NCI-H345 treated with DMSO at 0.1 percent for 48 hours (cell line): ENCODE measurements around the gene ARID1B.

Source experiments
- DNase-seq: peaks from one replicate; lab custom pipeline; 2025; ENCODE audit not compliant: unreplicated experiment; lab: John Stamatoyannopoulos, UW

ARID1B gene

DNA sequence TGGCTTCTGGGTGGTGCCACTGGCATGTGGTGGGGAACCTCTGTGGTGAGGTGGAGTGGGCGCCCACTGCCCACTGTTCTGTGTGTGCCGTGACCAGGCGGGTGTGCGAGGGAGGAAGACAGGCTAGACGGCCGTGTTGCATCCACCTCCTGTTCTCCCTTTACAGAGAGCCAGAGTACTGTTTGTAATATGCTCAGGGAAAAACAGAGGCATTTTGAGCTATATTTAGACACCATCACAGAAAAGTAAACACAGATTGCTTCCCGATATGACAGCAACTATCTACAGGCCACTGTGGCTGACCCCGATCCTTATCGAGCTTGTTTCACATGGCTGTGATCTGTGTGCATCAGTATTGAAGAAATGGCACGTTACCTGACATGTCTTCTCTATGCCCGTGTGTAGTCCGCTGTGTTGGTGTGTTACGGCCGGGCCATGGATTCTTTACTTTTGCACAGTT, 45.6 kb downstream of the ARID1B start:
- DNase-seq: no peak

- no peak for DNase-seq
Measured at GRCh38 chr6:156824142-156824541, 47.0 kb downstream of the ARID1B start.

- no peak for DNase-seq
Measured at GRCh38 chr6:156825475-156825874, 48.3 kb downstream of the ARID1B start.

- no peak for DNase-seq
Measured at GRCh38 chr6:156826290-156826955, 49.2 kb downstream of the ARID1B start.

DNA sequence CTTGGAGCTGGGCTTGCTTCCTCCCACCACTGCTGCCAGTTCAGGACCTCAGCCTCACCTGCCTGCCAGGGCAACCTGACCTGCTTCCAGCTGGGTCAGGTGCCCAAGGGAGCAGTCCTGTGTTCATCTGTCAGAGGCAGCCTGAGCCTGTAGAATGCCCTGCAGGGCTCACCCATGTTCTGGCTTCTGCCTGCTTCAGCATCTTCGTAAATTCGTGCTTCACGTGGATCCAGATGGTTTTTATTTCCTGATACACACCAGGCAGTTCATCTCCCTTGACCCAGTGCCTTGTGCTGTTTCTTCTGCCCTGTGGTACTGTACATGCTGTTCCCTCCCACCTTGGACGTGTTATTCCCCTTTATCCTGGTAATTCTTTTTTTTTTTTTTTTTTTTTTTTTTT, 50.2 kb downstream of the ARID1B start:
- DNase-seq: no peak

DNA sequence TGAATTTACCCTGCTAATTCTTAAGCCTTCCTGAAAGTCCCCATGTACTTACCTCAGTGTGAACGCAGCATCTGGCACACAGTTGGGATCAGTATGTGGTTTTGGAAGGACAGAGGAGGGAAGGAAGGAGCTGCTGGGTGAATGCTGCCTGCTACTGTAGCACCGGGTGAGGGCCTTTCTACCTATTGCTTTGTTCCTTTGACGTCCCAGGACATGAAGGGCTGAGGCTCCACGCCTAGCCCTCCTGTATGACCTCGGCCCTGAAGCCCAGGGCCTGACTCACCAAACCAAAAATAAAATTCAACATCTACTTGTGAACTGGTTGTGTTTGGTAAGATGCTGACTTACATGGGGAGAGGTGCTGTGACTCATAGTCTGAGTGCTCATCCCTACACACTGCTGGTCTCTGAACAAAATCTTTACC, 51.1 kb downstream of the ARID1B start:
- DNase-seq: no peak

- no peak for DNase-seq
Measured at GRCh38 chr6:156830126-156830525, 52.9 kb downstream of the ARID1B start.

- no peak for DNase-seq
Measured at GRCh38 chr6:156832231-156832647, 55.1 kb downstream of the ARID1B start.

DNA sequence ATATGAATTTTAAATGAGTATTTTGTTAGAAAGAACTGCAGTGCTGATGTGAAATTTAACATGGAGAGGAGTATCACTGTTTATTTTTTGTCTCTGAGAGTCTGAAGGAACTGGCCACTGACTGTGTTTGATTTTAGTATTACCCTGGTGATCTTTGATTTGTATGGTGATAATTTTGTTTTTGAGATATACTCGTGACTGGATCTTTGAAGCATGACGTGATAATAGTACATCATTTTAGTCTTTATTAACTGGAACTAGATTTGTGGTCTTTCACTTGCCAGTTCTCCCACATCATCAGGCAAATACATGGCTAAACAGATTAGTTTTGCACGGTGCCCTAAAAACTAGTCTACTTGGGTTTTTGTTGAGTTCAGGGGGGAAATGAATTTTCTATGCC, 55.5 kb downstream of the ARID1B start:
- DNase-seq: no peak

DNA sequence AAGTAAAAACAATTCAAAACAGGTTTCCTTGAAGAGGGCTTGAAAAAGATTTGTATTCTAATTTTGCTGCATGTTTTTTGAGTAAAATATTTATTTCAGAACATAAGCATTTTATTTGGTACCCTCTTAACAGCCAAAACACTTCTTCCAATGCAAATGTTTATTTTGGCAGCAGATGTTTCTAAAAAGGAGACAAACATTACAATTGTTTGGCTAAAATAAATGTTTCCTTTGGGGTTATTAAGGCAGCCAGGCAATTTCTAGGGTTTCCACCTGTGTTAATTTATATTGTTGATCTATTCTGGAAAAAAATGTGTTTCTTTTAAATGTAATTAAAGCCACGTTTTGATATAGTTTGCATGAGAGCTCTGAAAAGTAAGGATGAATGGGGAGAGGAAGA, 56.6 kb downstream of the ARID1B start:
- DNase-seq: no peak

DNA sequence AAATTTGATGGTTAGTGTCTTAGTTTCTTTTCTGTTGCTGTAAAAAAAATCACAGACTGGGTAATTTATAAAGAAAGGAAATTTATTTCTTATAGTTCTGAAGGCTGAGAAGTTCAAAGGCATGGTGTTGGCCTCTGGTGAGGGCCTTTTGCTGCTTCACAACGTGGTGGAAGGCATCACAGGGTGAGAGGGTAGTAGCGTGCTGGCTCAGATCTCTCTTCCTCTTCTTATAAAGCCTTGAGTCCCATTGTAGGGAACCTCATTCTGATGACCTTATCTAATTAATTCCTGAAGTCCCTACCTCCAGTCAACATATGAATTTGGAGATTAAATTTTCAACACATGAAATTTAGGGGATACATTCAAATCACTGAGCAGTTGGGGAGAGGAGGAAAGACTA, 62.0 kb downstream of the ARID1B start:
- no peak for DNase-seq

- no peak for DNase-seq
Measured at GRCh38 chr6:156839591-156840001, 62.4 kb downstream of the ARID1B start.

- DNase-seq: no peak
Measured at GRCh38 chr6:156840136-156840535, 63.0 kb downstream of the ARID1B start.

GRCh38 chr6:156840606-156841005, 63.4 kb downstream of the ARID1B start:
- DNase-seq: no peak

DNA sequence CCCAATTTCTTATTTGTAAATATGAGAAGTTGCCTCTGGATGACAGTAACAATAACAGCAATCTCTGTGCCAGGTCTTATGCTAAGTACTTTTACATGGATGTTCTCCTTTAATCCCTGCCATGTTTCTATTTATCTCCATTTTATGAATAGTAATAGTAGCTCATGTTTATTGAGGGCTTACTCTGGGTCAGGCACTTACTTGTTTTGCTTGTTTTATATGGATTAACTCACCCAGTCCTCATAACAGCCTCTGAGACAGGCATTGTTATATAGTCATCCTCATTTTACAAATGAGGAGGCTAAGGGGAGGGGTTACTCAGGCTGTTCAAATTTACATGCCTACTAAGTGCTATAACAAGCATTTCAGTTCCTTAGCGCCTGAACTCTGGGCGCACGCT, 64.3 kb downstream of the ARID1B start:
- DNase-seq: no peak

DNA sequence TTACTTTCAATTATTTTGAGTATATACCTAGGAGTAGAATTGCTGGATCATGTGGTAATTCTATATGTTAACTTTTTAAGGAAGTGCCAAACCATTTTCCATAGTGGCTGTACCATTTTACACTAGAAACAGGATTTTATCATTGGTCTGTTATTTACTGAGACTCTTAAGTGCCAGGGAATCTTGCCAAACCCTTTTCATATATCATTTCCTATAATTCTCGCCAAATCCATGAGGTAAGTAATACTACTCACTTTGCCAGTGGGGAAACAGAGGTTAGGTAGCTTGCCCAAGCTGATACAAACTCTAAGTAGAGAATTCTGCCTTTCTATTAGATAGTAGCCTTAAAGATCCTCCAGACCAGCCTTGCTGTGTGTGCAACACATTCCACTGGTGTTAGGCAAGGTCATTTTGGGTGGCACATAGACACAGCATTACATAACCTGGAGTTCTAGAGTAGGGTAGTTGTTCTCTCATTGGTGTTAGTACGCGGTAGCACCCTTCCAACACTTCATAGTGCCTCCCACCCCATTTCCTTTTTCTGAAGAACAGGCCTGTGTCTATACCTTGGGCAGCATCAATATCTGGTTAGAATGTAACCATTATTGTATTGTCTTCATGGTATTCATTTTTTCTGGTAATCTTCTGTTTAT, 65.5 kb downstream of the ARID1B start:
- no peak for DNase-seq

- DNase-seq: no peak
Measured at GRCh38 chr6:156844089-156844488, 66.9 kb downstream of the ARID1B start.

DNA sequence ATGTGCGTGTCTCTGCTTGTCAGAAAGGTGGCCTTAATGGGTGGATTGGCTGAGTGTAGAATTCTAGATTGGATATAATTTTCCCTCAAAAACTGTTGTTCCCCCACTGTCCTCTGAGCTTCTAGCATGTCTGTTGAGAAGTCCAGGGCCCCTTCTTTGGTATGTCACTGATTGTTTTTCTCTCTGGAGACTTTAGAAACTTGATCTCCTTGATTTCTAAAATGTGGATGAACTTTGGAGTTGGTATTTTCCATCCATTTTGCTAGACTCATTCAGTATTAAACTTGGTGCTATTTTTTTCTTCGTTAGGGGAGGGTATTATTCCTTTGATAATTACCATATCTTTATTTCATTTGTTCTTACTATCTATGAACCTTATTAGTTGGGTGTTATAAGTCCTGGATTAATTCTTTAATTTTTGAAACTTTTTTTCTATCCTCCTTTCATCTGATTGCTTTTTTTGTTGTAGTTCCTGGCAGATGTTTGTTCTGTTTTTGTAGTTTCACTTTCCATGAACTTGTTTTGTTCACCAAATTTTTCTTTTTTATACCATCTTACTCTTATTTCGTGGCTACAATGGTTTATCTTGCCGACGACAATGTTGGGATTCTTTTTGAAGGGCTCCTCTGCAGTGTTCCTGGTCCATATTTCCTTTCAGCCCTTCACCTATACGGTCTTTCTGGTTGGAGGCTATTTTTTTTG, 68.4 kb downstream of the ARID1B start:
- DNase-seq: no peak

GRCh38 chr6:156846845-156847599, 69.8 kb downstream of the ARID1B start:
- no peak for DNase-seq

DNA sequence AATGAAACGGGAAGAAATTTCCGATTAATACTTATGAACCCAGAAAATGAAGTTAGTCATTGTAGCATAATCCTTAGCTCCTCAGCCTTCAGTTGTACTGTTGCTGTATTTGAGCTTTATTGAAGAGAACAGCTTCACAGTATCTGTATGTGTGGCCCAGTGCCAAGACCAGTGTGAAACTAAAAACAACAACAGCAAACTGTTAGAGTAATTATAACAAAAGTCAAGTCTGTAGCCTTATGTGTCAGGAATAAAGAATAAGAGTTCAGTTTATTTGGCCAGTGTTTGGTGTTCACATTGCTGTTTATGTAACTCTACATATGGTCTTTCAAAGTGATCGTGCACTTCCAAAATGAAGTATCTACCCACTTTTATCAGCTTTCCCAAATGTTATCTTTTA, 70.9 kb downstream of the ARID1B start:
- no peak for DNase-seq

DNA sequence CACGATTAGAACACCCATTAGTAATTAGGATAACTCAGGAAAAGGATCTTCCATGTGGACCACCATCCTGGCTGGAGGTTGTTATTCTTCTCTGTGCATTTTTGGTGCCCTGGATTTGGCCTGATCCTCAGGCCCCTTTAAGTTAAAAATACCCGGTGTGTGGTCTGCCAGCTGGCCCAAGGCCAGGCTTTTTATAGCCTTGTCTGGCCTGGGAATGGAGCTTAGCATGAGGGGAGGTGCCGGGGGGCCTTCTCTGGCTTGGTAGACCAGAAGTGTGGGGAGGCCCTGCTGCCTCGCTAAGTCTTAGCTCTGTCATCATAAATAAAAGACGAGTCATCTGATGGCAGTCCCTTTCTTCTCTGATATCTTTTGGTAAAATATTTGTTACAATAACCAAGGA, 71.4 kb downstream of the ARID1B start:
- DNase-seq: no peak
